GM19397 (cell line): Measurements from ENCODE around the gene CARHSP1.
A peak's percentile ranks its signal among the peaks of the same experiment; 100 is the strongest.
"Not testable (repeated sequence)": the region's sequence is repeated elsewhere in the genome, so short reads cannot be mapped to it uniquely, and the experiment has no call there.

Source experiments
- ATAC-seq: cut with Tn5 transposase; IDR thresholded peaks from one replicate; pipeline ENCODE4 v1.9.1; 2021; ENCODE audit warnings: mild to moderate bottlenecking, moderate library complexity; ENCODE audit not compliant: unreplicated experiment

Gene CARHSP1

GRCh38 chr16:8868416-8869211 is at the start of gene CARHSP1:
TSS of gene CARHSP1 (minus strand) at chr16:8869006. CDS start at chr16:8859328, 9,678 bp downstream.
- peak; percentile 71 for ATAC-seq

- ATAC-seq, result not testable (repeated sequence)
These were observed 48.5 kb upstream of the CARHSP1 start for GRCh38 chr16:8917336-8917735.

GRCh38 chr16:8916541-8917225 is 47.9 kb upstream of the CARHSP1 start:
- ATAC-seq, result no peak

- no peak for ATAC-seq
These were observed 47.0 kb upstream of the CARHSP1 start for GRCh38 chr16:8915722-8916301.

GRCh38 chr16:8914098-8914497 is 45.3 kb upstream of the CARHSP1 start:
- ATAC-seq, result no peak

GRCh38 chr16:8912793-8913192 is 44.0 kb upstream of the CARHSP1 start:
- ATAC-seq, result no peak

- ATAC-seq, result no peak
These were observed 42.0 kb upstream of the CARHSP1 start for GRCh38 chr16:8910811-8911210.

- no peak for ATAC-seq
These were observed 40.1 kb upstream of the CARHSP1 start for GRCh38 chr16:8908810-8909468.

- ATAC-seq, result no peak
These were observed 38.3 kb upstream of the CARHSP1 start for GRCh38 chr16:8907096-8907495.

GRCh38 chr16:8905795-8906591 is 37.2 kb upstream of the CARHSP1 start:
- ATAC-seq, result no peak

GRCh38 chr16:8905168-8905762 is 36.5 kb upstream of the CARHSP1 start:
- no peak for ATAC-seq

GRCh38 chr16:8904018-8904430 is 35.2 kb upstream of the CARHSP1 start:
- no peak for ATAC-seq

- no peak for ATAC-seq
These were observed 34.2 kb upstream of the CARHSP1 start for GRCh38 chr16:8903004-8903403.

- no peak for ATAC-seq
These were observed 32.6 kb upstream of the CARHSP1 start for GRCh38 chr16:8901320-8901861.

GRCh38 chr16:8900343-8900742 is 31.5 kb upstream of the CARHSP1 start:
- no peak for ATAC-seq

GRCh38 chr16:8899709-8900317 is 31.0 kb upstream of the CARHSP1 start:
- peak; percentile 54 for ATAC-seq

- ATAC-seq, result no peak
These were observed 30.0 kb upstream of the CARHSP1 start for GRCh38 chr16:8898660-8899318.

- no peak for ATAC-seq
These were observed 26.0 kb upstream of the CARHSP1 start for GRCh38 chr16:8894736-8895334.
